ENCODE data around the gene KIAA1217.

- TF ChIP-seq CTCF (conservative IDR thresholded peaks at IDR 0.05) (no peak), ZFX (IDR thresholded peaks at IDR 0.05) (0 out of 2 replicates have a peak, but pooled peaks have one; percentile 21)
These were observed at the start of gene KIAA1217 for GRCh38 chr10:24208661-24209431.
